WTC11 (cell line): ENCODE data around the gene CCR3. TPM values are rescaled to one million over a fixed set of nuclear protein-coding genes. Genes with fewer than 3 reads are reported as not detected.

Experiments used
- ATAC-seq: fragments of 200-7000 bp; cut with Tn5 transposase; 2 replicates; pipeline ENCODE4 v1.10.0; 2021; ENCODE audit warnings: mild to moderate bottlenecking, moderate library complexity
- CTCF ChIA-PET: fragments of 300-600 bp; sonication (Branson Sonifier 250); formaldehyde crosslinking; loops from one replicate; lab custom pipeline; 2021; ENCODE audit warnings: antibody characterized with exemption; lab: Charles Lee
- POLR2A ChIA-PET: fragments of 350-600 bp; sonication (Branson Sonifier 250); formaldehyde crosslinking; loops from one replicate; lab custom pipeline; 2021; ENCODE audit warnings: antibody characterized with exemption; lab: Charles Lee
- DNase-seq: peaks from one replicate; pipeline ENCODE4 v3.0.0; 2021; ENCODE audit warnings: low spot score
- H3K27ac Mint-ChIP-seq: 2 replicates; pipeline ENCODE4 v1.8.0; 2021; ENCODE audit warnings: mixed read lengths
- H3K27me3 Mint-ChIP-seq: 2 replicates; pipeline ENCODE4 v1.8.0; 2021; ENCODE audit warnings: low read depth, mild to moderate bottlenecking, moderate library complexity, mixed read lengths
- H3K36me3 Mint-ChIP-seq: 2 replicates; pipeline ENCODE4 v1.8.0; 2021; ENCODE audit warnings: mixed read lengths
- H3K4me1 Mint-ChIP-seq: 2 replicates; pipeline ENCODE4 v1.8.0; 2022; ENCODE audit warnings: mixed read lengths
- H3K4me3 Mint-ChIP-seq: 2 replicates; pipeline ENCODE4 v1.8.0; 2021; ENCODE audit warnings: mild to moderate bottlenecking, moderate library complexity, mixed read lengths
- H3K9me3 Mint-ChIP-seq: 2 replicates; pipeline ENCODE4 v1.8.0; 2021; ENCODE audit warnings: mixed read lengths
- AR ChIP-seq: fragments of 250-450 bp; sonication (Bioruptor Pico); IDR thresholded peaks from 2 replicates; pipeline ENCODE4 v1.9.0; 2021; ENCODE audit warnings: mild to moderate bottlenecking
- FOXJ3 ChIP-seq: sonication (generic); formaldehyde crosslinking; IDR thresholded peaks from 2 replicates; pipeline ENCODE4 v1.9.0; 2021; ENCODE audit warnings: missing genetic modification reagents, mild to moderate bottlenecking, borderline replicate concordance
- GRHL2 ChIP-seq: fragments of 250-450 bp; sonication (Bioruptor Pico); IDR thresholded peaks from 2 replicates; pipeline ENCODE4 v1.8.0; 2022; ENCODE audit warnings: mild to moderate bottlenecking, moderate library complexity; ENCODE audit not compliant: insufficient replicate concordance, severe bottlenecking
- KAT7 ChIP-seq: sonication (generic); formaldehyde crosslinking; IDR thresholded peaks from 2 replicates; pipeline ENCODE4 v1.8.1; 2023; ENCODE audit warnings: missing genetic modification reagents, mild to moderate bottlenecking, borderline replicate concordance
- MLX ChIP-seq: sonication (generic); formaldehyde crosslinking; IDR thresholded peaks from 2 replicates; pipeline ENCODE4 v1.8.1; 2023; ENCODE audit warnings: mild to moderate bottlenecking, missing genetic modification reagents, moderate library complexity
- NFYB ChIP-seq: sonication (generic); formaldehyde crosslinking; conservative IDR thresholded peaks from 2 replicates; pipeline ENCODE4 v1.8.0; 2022; ENCODE audit warnings: low read depth, missing genetic modification reagents
- NR2C2 ChIP-seq: sonication (generic); formaldehyde crosslinking; IDR thresholded peaks from 2 replicates; pipeline ENCODE4 v1.8.0; 2022; ENCODE audit warnings: mild to moderate bottlenecking, missing genetic modification reagents
- SMAD4 ChIP-seq: sonication (generic); formaldehyde crosslinking; IDR thresholded peaks from 2 replicates; pipeline ENCODE4 v1.8.0; 2022; ENCODE audit warnings: mild to moderate bottlenecking, missing genetic modification reagents
- USF1 ChIP-seq: sonication (generic); formaldehyde crosslinking; IDR thresholded peaks from 2 replicates; pipeline ENCODE4 v1.8.0; 2022; ENCODE audit warnings: mild to moderate bottlenecking, missing genetic modification reagents
- ZNF317 ChIP-seq: sonication (generic); formaldehyde crosslinking; IDR thresholded peaks from 2 replicates; pipeline ENCODE4 v1.8.1; 2023; ENCODE audit warnings: low read depth, mild to moderate bottlenecking, moderate library complexity, missing genetic modification reagents, borderline replicate concordance
- ZNF423 ChIP-seq: fragments of 250-450 bp; sonication (Bioruptor Pico); IDR thresholded peaks from 2 replicates; pipeline ENCODE4 v2.1.2; 2022; ENCODE audit warnings: mild to moderate bottlenecking, moderate library complexity
- total RNA-seq: library from RNA; stranded (reverse); gene quantifications from 3 replicates; pipeline ENCODE4 v1.2.3, GENCODE V29; 2021
- TF ChIP-seq, protein P1 (sequence below): sonication (generic); formaldehyde crosslinking; conservative IDR thresholded peaks from 2 replicates; pipeline ENCODE4 v1.8.1; 2023; ENCODE audit warnings: mild to moderate bottlenecking, low read depth, missing genetic modification reagents, moderate library complexity
- TF ChIP-seq, protein P2 (sequence below): sonication (generic); formaldehyde crosslinking; IDR thresholded peaks from 2 replicates; pipeline ENCODE4 v1.8.1; 2022; ENCODE audit warnings: low read depth, missing genetic modification reagents, borderline replicate concordance
- TF ChIP-seq, protein P3 (sequence below): sonication (generic); formaldehyde crosslinking; IDR thresholded peaks from 2 replicates; pipeline ENCODE4 v1.8.0; 2023; ENCODE audit warnings: missing genetic modification reagents, mild to moderate bottlenecking, borderline replicate concordance
- TF ChIP-seq, protein P4 (sequence below): sonication (generic); formaldehyde crosslinking; IDR thresholded peaks from 2 replicates; pipeline ENCODE4 v1.8.1; 2022; ENCODE audit warnings: mild to moderate bottlenecking, missing genetic modification reagents, moderate library complexity, borderline replicate concordance

CCR3 gene
- total RNA-seq, 1 experiment from 2014 or later = not detected

- Mint-ChIP-seq H3K4me1 (peaks cover 19% of the 10 kb centered on the region), H3K27ac (no peak overlapping the region)
- TF ChIP-seq ZNF317 (no peak), NFYB (CRISPR knock-in tag) (no peak), FOXJ3 (no peak), ZNF423 (CRISPR knock-in tag) (no peak), USF1 (CRISPR knock-in tag) (no peak), AR (CRISPR knock-in tag) (no peak), SMAD4 (CRISPR knock-in tag) (no peak), KAT7 (CRISPR knock-in tag) (no peak), MLX (CRISPR knock-in tag) (no peak), NR2C2 (CRISPR knock-in tag) (no peak), GRHL2 (no peak)
- TF ChIP-seq, protein P1, sequence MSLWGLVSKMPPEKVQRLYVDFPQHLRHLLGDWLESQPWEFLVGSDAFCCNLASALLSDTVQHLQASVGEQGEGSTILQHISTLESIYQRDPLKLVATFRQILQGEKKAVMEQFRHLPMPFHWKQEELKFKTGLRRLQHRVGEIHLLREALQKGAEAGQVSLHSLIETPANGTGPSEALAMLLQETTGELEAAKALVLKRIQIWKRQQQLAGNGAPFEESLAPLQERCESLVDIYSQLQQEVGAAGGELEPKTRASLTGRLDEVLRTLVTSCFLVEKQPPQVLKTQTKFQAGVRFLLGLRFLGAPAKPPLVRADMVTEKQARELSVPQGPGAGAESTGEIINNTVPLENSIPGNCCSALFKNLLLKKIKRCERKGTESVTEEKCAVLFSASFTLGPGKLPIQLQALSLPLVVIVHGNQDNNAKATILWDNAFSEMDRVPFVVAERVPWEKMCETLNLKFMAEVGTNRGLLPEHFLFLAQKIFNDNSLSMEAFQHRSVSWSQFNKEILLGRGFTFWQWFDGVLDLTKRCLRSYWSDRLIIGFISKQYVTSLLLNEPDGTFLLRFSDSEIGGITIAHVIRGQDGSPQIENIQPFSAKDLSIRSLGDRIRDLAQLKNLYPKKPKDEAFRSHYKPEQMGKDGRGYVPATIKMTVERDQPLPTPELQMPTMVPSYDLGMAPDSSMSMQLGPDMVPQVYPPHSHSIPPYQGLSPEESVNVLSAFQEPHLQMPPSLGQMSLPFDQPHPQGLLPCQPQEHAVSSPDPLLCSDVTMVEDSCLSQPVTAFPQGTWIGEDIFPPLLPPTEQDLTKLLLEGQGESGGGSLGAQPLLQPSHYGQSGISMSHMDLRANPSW (CRISPR knock-in tag) = no peak
- TF ChIP-seq, protein P2, sequence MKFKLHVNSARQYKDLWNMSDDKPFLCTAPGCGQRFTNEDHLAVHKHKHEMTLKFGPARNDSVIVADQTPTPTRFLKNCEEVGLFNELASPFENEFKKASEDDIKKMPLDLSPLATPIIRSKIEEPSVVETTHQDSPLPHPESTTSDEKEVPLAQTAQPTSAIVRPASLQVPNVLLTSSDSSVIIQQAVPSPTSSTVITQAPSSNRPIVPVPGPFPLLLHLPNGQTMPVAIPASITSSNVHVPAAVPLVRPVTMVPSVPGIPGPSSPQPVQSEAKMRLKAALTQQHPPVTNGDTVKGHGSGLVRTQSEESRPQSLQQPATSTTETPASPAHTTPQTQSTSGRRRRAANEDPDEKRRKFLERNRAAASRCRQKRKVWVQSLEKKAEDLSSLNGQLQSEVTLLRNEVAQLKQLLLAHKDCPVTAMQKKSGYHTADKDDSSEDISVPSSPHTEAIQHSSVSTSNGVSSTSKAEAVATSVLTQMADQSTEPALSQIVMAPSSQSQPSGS (CRISPR knock-in tag) = no peak
- TF ChIP-seq, protein P3, sequence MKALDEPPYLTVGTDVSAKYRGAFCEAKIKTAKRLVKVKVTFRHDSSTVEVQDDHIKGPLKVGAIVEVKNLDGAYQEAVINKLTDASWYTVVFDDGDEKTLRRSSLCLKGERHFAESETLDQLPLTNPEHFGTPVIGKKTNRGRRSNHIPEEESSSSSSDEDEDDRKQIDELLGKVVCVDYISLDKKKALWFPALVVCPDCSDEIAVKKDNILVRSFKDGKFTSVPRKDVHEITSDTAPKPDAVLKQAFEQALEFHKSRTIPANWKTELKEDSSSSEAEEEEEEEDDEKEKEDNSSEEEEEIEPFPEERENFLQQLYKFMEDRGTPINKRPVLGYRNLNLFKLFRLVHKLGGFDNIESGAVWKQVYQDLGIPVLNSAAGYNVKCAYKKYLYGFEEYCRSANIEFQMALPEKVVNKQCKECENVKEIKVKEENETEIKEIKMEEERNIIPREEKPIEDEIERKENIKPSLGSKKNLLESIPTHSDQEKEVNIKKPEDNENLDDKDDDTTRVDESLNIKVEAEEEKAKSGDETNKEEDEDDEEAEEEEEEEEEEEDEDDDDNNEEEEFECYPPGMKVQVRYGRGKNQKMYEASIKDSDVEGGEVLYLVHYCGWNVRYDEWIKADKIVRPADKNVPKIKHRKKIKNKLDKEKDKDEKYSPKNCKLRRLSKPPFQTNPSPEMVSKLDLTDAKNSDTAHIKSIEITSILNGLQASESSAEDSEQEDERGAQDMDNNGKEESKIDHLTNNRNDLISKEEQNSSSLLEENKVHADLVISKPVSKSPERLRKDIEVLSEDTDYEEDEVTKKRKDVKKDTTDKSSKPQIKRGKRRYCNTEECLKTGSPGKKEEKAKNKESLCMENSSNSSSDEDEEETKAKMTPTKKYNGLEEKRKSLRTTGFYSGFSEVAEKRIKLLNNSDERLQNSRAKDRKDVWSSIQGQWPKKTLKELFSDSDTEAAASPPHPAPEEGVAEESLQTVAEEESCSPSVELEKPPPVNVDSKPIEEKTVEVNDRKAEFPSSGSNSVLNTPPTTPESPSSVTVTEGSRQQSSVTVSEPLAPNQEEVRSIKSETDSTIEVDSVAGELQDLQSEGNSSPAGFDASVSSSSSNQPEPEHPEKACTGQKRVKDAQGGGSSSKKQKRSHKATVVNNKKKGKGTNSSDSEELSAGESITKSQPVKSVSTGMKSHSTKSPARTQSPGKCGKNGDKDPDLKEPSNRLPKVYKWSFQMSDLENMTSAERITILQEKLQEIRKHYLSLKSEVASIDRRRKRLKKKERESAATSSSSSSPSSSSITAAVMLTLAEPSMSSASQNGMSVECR (CRISPR knock-in tag) = no peak
- TF ChIP-seq, protein P4, sequence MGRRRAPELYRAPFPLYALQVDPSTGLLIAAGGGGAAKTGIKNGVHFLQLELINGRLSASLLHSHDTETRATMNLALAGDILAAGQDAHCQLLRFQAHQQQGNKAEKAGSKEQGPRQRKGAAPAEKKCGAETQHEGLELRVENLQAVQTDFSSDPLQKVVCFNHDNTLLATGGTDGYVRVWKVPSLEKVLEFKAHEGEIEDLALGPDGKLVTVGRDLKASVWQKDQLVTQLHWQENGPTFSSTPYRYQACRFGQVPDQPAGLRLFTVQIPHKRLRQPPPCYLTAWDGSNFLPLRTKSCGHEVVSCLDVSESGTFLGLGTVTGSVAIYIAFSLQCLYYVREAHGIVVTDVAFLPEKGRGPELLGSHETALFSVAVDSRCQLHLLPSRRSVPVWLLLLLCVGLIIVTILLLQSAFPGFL (CRISPR knock-in tag) = no peak
- TF ChIP-seq, all 79 proteins: peak for 0
- no peaks in the 10 kb centered on the region for H3K36me3 Mint-ChIP-seq
- H3K9me3 Mint-ChIP-seq = no peaks in the 10 kb centered on the region
- H3K27me3 Mint-ChIP-seq = peaks cover 3% of the 10 kb centered on the region; the same call in 1 of the 2 replicates
- ATAC-seq (no peak), DNase-seq (no peak)
- CTCF ChIA-PET = no interaction called here
- H3K4me3 Mint-ChIP-seq = no peak overlapping the region
- POLR2A ChIA-PET = no interaction called here
Observed at GRCh38 chr3:46236294-46237054, 5.8 kb upstream of the CCR3 start.
